Esophagus (tissue), 2 donors: ENCODE measurements around the gene CCNC. TPM values are rescaled to one million over a fixed set of nuclear protein-coding genes. Genes with fewer than 3 reads are reported as not detected.
"Not testable (repeated sequence)": the region's sequence is repeated elsewhere in the genome, so short reads cannot be mapped to it uniquely, and the experiment has no call there.

Experiments
- H3K27ac ChIP-seq, 2 donors: one replicate each; pipeline ENCODE4 v1.5.1; 2013; ENCODE audit warnings: low read depth in 2 of 2, mild to moderate bottlenecking in 2 of 2, inconsistent platforms in 1 of 2, low read length in 1 of 2, moderate library complexity in 1 of 2
- H3K27me3 ChIP-seq, 2 donors: one replicate each; pipeline ENCODE4 v1.6.1; 2013; ENCODE audit warnings: low read length in 2 of 2, control low read depth in 1 of 2, mild to moderate bottlenecking in 1 of 2; ENCODE audit not compliant: insufficient read depth in 2 of 2, control insufficient read depth in 1 of 2
- H3K36me3 ChIP-seq, 2 donors: one replicate each; pipeline ENCODE4 v1.6.1; 2013; ENCODE audit warnings: low read length in 1 of 2; ENCODE audit not compliant: control insufficient read depth in 2 of 2, insufficient read depth in 2 of 2
- H3K4me1 ChIP-seq, 2 donors: one replicate each; pipeline ENCODE4 v1.6.1; 2013; ENCODE audit warnings: low read length in 1 of 2; ENCODE audit not compliant: control insufficient read depth in 2 of 2, insufficient read depth in 2 of 2
- H3K4me3 ChIP-seq, 2 donors: one replicate each; pipeline ENCODE4 v1.5.1; 2013; ENCODE audit warnings: low read length in 2 of 2, mild to moderate bottlenecking in 2 of 2, low read depth in 1 of 2, moderate library complexity in 1 of 2
- H3K9me3 ChIP-seq, 2 donors: one replicate each; pipeline ENCODE4 v1.6.1; 2013; ENCODE audit warnings: mild to moderate bottlenecking in 2 of 2, low read depth in 1 of 2, low read length in 1 of 2, moderate library complexity in 1 of 2; ENCODE audit not compliant: control insufficient read depth in 2 of 2, insufficient read depth in 1 of 2
- WGBS, 2 donors: extraction: QIAGEN DNeasy Blood & Tissue Kit; methylation state at CpG; one replicate each; pipeline ENCODE4 v1.1.7; 2013; 5-methylcytosine and 5-hydroxymethylcytosine counted together
- polyA plus RNA-seq, 2 donors: library from polyadenylated mRNA; stranded (reverse); fragments of 200-250 nt; gene quantifications; one replicate each; pipeline ENCODE4 v1.2.3, GENCODE V29; 2013
- donor health status: healthy with polysubstance abuse.
- donor health status: Bipolar disorder and iron deficiency.

Gene CCNC
- polyA plus RNA-seq, 2 donors, result 33.6 to 34.1 TPM

- WGBS, 2 donors, result 3% methylated on average over 54 to 55 of the region's 55 CpGs
- H3K36me3 ChIP-seq, result no peaks in the 10 kb centered on the region
- H3K4me3 ChIP-seq, result peak overlapping the region; percentile 8 to 51
- H3K27ac ChIP-seq, result no peak overlapping the region
- peaks cover 11 to 50% of the 10 kb centered on the region in 2 donors for H3K27me3 ChIP-seq
- peaks cover 8 to 12% of the 10 kb centered on the region in 2 donors for H3K4me1 ChIP-seq
- peaks cover 0 to 4% of the 10 kb centered on the region in 2 donors for H3K9me3 ChIP-seq
Observed at GRCh38 chr6:99603421-99604165, 35.1 kb upstream of the CCNC start.

- Histone ChIP-seq H3K4me1 (peaks cover 8 to 12% of the 10 kb centered on the region in 2 donors), H3K9me3 (peaks cover 0 to 4% of the 10 kb centered on the region in 2 donors), H3K4me3 (peak overlapping the region in 1 of 2 donors; percentile 51), H3K27me3 (peaks cover 11 to 44% of the 10 kb centered on the region in 2 donors), H3K36me3 (no peaks in the 10 kb centered on the region), H3K27ac (no peak overlapping the region)
- WGBS, 2 donors, result 6 to 9% methylated on average over 54 of the region's 54 CpGs
Observed at GRCh38 chr6:99602520-99603420, 34.3 kb upstream of the CCNC start.

- H3K27ac ChIP-seq, H3K9me3 ChIP-seq, H3K4me1 ChIP-seq, H3K4me3 ChIP-seq, H3K36me3 ChIP-seq: not testable (repeated sequence)
- peaks cover 0 to 36% of the 10 kb centered on the region in 2 donors for H3K27me3 ChIP-seq
- 68 to 79% methylated on average over 8 of the region's 8 CpGs for WGBS, 2 donors
Observed at GRCh38 chr6:99594696-99595095, 26.2 kb upstream of the CCNC start.

GRCh38 chr6:99592900-99593299 lies 24.4 kb upstream of the CCNC start:
- no peak overlapping the region for H3K4me3 ChIP-seq
- H3K27ac ChIP-seq, result no peak overlapping the region
- H3K4me1 ChIP-seq, result peaks cover 7 to 14% of the 10 kb centered on the region in 2 donors
- no peaks in the 10 kb centered on the region for H3K36me3 ChIP-seq
- 35 to 45% methylated on average over 1 of the region's 1 CpG for WGBS, 2 donors
- H3K27me3 ChIP-seq, result peaks cover 0 to 42% of the 10 kb centered on the region in 2 donors
- peaks cover 4 to 6% of the 10 kb centered on the region in 2 donors for H3K9me3 ChIP-seq

GRCh38 chr6:99591673-99592364 lies 23.4 kb upstream of the CCNC start:
- no peak overlapping the region for H3K4me3 ChIP-seq
- peaks cover 7 to 14% of the 10 kb centered on the region in 2 donors for H3K4me1 ChIP-seq
- H3K36me3 ChIP-seq, result no peaks in the 10 kb centered on the region
- WGBS, 2 donors, result 28 to 32% methylated on average over 6 of the region's 6 CpGs
- H3K27me3 ChIP-seq, result peaks cover 0 to 39% of the 10 kb centered on the region in 2 donors
- no peak overlapping the region for H3K27ac ChIP-seq
- peaks cover 4 to 6% of the 10 kb centered on the region in 2 donors for H3K9me3 ChIP-seq

- no peaks in the 10 kb centered on the region for H3K36me3 ChIP-seq
- peaks cover 4 to 6% of the 10 kb centered on the region in 2 donors for H3K9me3 ChIP-seq
- no peak overlapping the region for H3K27ac ChIP-seq
- peaks cover 7 to 14% of the 10 kb centered on the region in 2 donors for H3K4me1 ChIP-seq
- peaks cover 0 to 32% of the 10 kb centered on the region in 2 donors for H3K27me3 ChIP-seq
- WGBS, 2 donors, result 8 to 10% methylated on average over 58 to 63 of the region's 63 CpGs
- H3K4me3 ChIP-seq, result no peak overlapping the region
Observed at GRCh38 chr6:99590728-99591672, 22.5 kb upstream of the CCNC start.

GRCh38 chr6:99589907-99590493 lies 21.5 kb upstream of the CCNC start:
- no peak overlapping the region for H3K4me3 ChIP-seq
- H3K27ac ChIP-seq, result no peak overlapping the region
- H3K9me3 ChIP-seq, result peaks cover 4 to 6% of the 10 kb centered on the region in 2 donors
- H3K36me3 ChIP-seq, result no peaks in the 10 kb centered on the region
- peaks cover 0 to 27% of the 10 kb centered on the region in 2 donors for H3K27me3 ChIP-seq
- peaks cover 7 to 14% of the 10 kb centered on the region in 2 donors for H3K4me1 ChIP-seq
- WGBS, 2 donors, result 36 to 52% methylated on average over 10 of the region's 10 CpGs

- Histone ChIP-seq H3K36me3 (no peaks in the 10 kb centered on the region), H3K9me3 (peaks cover 4 to 6% of the 10 kb centered on the region in 2 donors), H3K4me1 (peaks cover 7 to 14% of the 10 kb centered on the region in 2 donors), H3K4me3 (peak overlapping the region; percentile 49 to 55), H3K27me3 (peaks cover 0 to 27% of the 10 kb centered on the region in 2 donors), H3K27ac (no peak overlapping the region)
- WGBS, 2 donors, result 4 to 10% methylated on average over 19 to 21 of the region's 21 CpGs
Observed at GRCh38 chr6:99589290-99589672, 20.8 kb upstream of the CCNC start.
